Calu3 (cell line): Measurements from ENCODE around the gene PANK3. TPM values are rescaled to one million over a fixed set of nuclear protein-coding genes. Genes with fewer than 3 reads are reported as not detected.
"Not testable (repeated sequence)": the region's sequence is repeated elsewhere in the genome, so short reads cannot be mapped to it uniquely, and the experiment has no call there.

Source experiments
- BruUV-seq: library from RNA; stranded (reverse); fragments of 400-500 nt; replicated peaks from 2 replicates; lab custom pipeline; 2021; lab: Mats Ljungman, UMichigan
- CTCF ChIA-PET: fragments of 300-600 bp; sonication (Branson Sonifier 250); formaldehyde crosslinking; loops from one replicate; lab custom pipeline; 2022; ENCODE audit warnings: antibody characterized with exemption; lab: Charles Lee
- DNase-seq: peaks from one replicate; pipeline ENCODE4 v3.0.0; 2022
- H3K27ac Mint-ChIP-seq: one replicate; pipeline ENCODE4 v1.8.0; 2022; ENCODE audit warnings: mixed read lengths; ENCODE audit not compliant: unreplicated experiment
- H3K27me3 Mint-ChIP-seq: one replicate; pipeline ENCODE4 v1.8.0; 2022; ENCODE audit warnings: mixed read lengths; ENCODE audit not compliant: unreplicated experiment
- H3K36me3 Mint-ChIP-seq: one replicate; pipeline ENCODE4 v1.8.0; 2022; ENCODE audit warnings: mild to moderate bottlenecking, moderate library complexity, mixed read lengths; ENCODE audit not compliant: insufficient read depth, unreplicated experiment
- H3K4me1 Mint-ChIP-seq: one replicate; pipeline ENCODE4 v1.8.0; 2022; ENCODE audit warnings: mild to moderate bottlenecking, low read depth, mixed read lengths; ENCODE audit not compliant: unreplicated experiment
- H3K4me3 Mint-ChIP-seq: one replicate; pipeline ENCODE4 v1.8.0; 2022; ENCODE audit warnings: mild to moderate bottlenecking, low read depth, moderate library complexity, mixed read lengths; ENCODE audit not compliant: unreplicated experiment
- H3K9me3 Mint-ChIP-seq: one replicate; pipeline ENCODE4 v1.8.0; 2022; ENCODE audit warnings: low read depth, mixed read lengths; ENCODE audit not compliant: unreplicated experiment
- CTCF ChIP-seq: fragments of 200-600 bp; IDR thresholded peaks from one replicate; pipeline ENCODE4 v1.8.0; 2022; ENCODE audit warnings: antibody characterized with exemption; ENCODE audit not compliant: unreplicated experiment
- intact Hi-C: fragments of 100-400 bp; cut with micrococcal nuclease; formaldehyde crosslinking; loops from one replicate; pipeline ENCODE4 v1.10.0; 2022; ENCODE audit not compliant: unreplicated experiment
- total RNA-seq: library from RNA; stranded (reverse); gene quantifications from 2 replicates; pipeline ENCODE4 v1.2.3, GENCODE V29; 2022

PANK3 gene
- total RNA-seq, 1 experiment from 2014 or later = 116 TPM

- no peak for TF ChIP-seq CTCF
- H3K4me3 Mint-ChIP-seq = no peak overlapping the region
- H3K27ac Mint-ChIP-seq = no peak overlapping the region
- peaks cover 51% of the 10 kb centered on the region for H3K27me3 Mint-ChIP-seq
- no peaks in the 10 kb centered on the region for H3K9me3 Mint-ChIP-seq
- DNase-seq = no peak
- intact Hi-C loops = no loop called here
- H3K36me3 Mint-ChIP-seq = no peaks in the 10 kb centered on the region
- H3K4me1 Mint-ChIP-seq = no peaks in the 10 kb centered on the region
- CTCF ChIA-PET = no interaction called here
- no TSS peak for BruUV-seq
These were observed 19.5 kb upstream of the PANK3 start for GRCh38 chr5:168598639-168599038.

GRCh38 chr5:168596927-168597326, 17.8 kb upstream of the PANK3 start:
- intact Hi-C loops = no loop called here
- no peak overlapping the region for H3K27ac Mint-ChIP-seq
- H3K27me3 Mint-ChIP-seq = peaks cover 51% of the 10 kb centered on the region
- no peaks in the 10 kb centered on the region for H3K36me3 Mint-ChIP-seq
- H3K9me3 Mint-ChIP-seq = no peaks in the 10 kb centered on the region
- DNase-seq = no peak
- H3K4me3 Mint-ChIP-seq = no peak overlapping the region
- no peak for TF ChIP-seq CTCF
- H3K4me1 Mint-ChIP-seq = no peaks in the 10 kb centered on the region
- CTCF ChIA-PET = interaction anchor here (0.7 kb wide), 1 partner anchor 33 kb away, joined by 4 read pairs; no protein-coding TSS in a partner anchor
- BruUV-seq = no TSS peak

- CTCF ChIA-PET, H3K36me3 Mint-ChIP-seq, H3K9me3 Mint-ChIP-seq, H3K27ac Mint-ChIP-seq, DNase-seq, BruUV-seq, H3K4me1 Mint-ChIP-seq, H3K4me3 Mint-ChIP-seq, intact Hi-C loops: not testable (repeated sequence)
- H3K27me3 Mint-ChIP-seq = peaks cover 51% of the 10 kb centered on the region
These were observed 17.0 kb upstream of the PANK3 start for GRCh38 chr5:168596122-168596521.

- CTCF ChIA-PET = interaction anchor here (0.5 kb wide), 1 partner anchor 168 kb away, joined by 4 read pairs; no protein-coding TSS in a partner anchor
- H3K27ac Mint-ChIP-seq = no peak overlapping the region
- peaks cover 46% of the 10 kb centered on the region for H3K27me3 Mint-ChIP-seq
These were observed 12.8 kb upstream of the PANK3 start for GRCh38 chr5:168592014-168592368.

More at GRCh38 chr5:168592014-168592368, 12.8 kb upstream of the PANK3 start:
- Mint-ChIP-seq H3K9me3 (no peaks in the 10 kb centered on the region), H3K36me3 (no peaks in the 10 kb centered on the region), H3K4me1 (no peaks in the 10 kb centered on the region), H3K4me3 (no peak overlapping the region)
- no TSS peak for BruUV-seq
- TF ChIP-seq CTCF = no peak
- no peak for DNase-seq
- intact Hi-C loops = no loop called here
